GM12878 (cell line): Measurements from ENCODE around the gene PKP4. TPM values are rescaled to one million over a fixed set of nuclear protein-coding genes. Genes with fewer than 3 reads are reported as not detected.

Source experiments
- ATAC-seq: fragments of 200-7000 bp; cut with Tn5 transposase; 3 replicates; pipeline ENCODE4 v1.9.1; 2020; ENCODE audit warnings: mild to moderate bottlenecking, moderate library complexity
- BruUV-seq: library from RNA; stranded (reverse); fragments of 400-500 nt; replicated peaks from 2 replicates; lab custom pipeline; 2021; lab: Mats Ljungman, UMichigan
- CTCF ChIA-PET: fragments of 300-600 bp; sonication (Branson Sonifier 250); formaldehyde crosslinking; extraction: SDS; loops from one replicate; lab custom pipeline; 2021; ENCODE audit warnings: inconsistent platforms; lab: Yijun Ruan, JAX
- POLR2A ChIA-PET: fragments of 350-600 bp; formaldehyde crosslinking; extraction: SDS; loops from one replicate; lab custom pipeline; 2021; ENCODE audit warnings: inconsistent platforms; lab: Charles Lee
- RAD21 ChIA-PET: fragments of 300-600 bp; sonication (Branson Sonifier 250); formaldehyde crosslinking; loops from one replicate; lab custom pipeline; 2023; ENCODE audit warnings: antibody characterized with exemption; ENCODE audit not compliant: unreplicated experiment; lab: Charles Lee
- SMC1A ChIA-PET: fragments of 300-600 bp; sonication (Branson Sonifier 250); formaldehyde crosslinking; loops from one replicate; lab custom pipeline; 2023; ENCODE audit not compliant: unreplicated experiment, uncharacterized antibody; lab: Charles Lee
- DNase-seq: peaks from one replicate; pipeline ENCODE4 v3.0.0-alpha.2; 2011; ENCODE audit warnings: low read depth, low spot score
- FAIRE-seq: peaks from 3 replicates; lab custom pipeline; 2011; peaks lifted over from hg19 to GRCh38; lab: Jason Lieb, UNC
- H2AFZ ChIP-seq: 2 replicates; pipeline ENCODE4 v1.6.0; 2011; ENCODE audit warnings: low read depth, low read length, control low read depth; ENCODE audit not compliant: control insufficient read depth
- H3K27ac ChIP-seq: 2 replicates; pipeline ENCODE4 v1.5.1; 2011; ENCODE audit warnings: control low read depth; ENCODE audit not compliant: control insufficient read depth, insufficient read depth
- H3K27me3 ChIP-seq, 2 experiments: replicated peaks in 1 of 2; 2 replicates each; pipeline versions ENCODE4 v1.6.0 to v1.6.1; 2011; ENCODE audit warnings: low read length in 1 of 2; ENCODE audit not compliant: control insufficient read depth in 2 of 2, insufficient read depth in 2 of 2
- H3K36me3 ChIP-seq, 2 experiments: 2 replicates each; pipeline ENCODE4 v1.5.1; 2011; ENCODE audit warnings: low read length in 1 of 2; ENCODE audit not compliant: control insufficient read depth in 2 of 2, insufficient read depth in 2 of 2
- H3K4me1 ChIP-seq: 2 replicates; pipeline ENCODE4 v1.6.1; 2011; ENCODE audit warnings: mild to moderate bottlenecking, low read length, moderate library complexity, mixed read lengths; ENCODE audit not compliant: control insufficient read depth, insufficient read depth
- H3K4me2 ChIP-seq: 2 replicates; pipeline ENCODE4 v1.6.0; 2011; ENCODE audit warnings: control low read depth; ENCODE audit not compliant: control insufficient read depth, insufficient read depth
- H3K4me3 ChIP-seq: fragments of 200-600 bp; sonication (generic); 2 replicates; pipeline ENCODE4 v1.5.1; 2016
- H3K79me2 ChIP-seq: 2 replicates; pipeline ENCODE4 v1.6.0; 2011; ENCODE audit warnings: low read length; ENCODE audit not compliant: control insufficient read depth, insufficient read depth
- H3K9ac ChIP-seq: 2 replicates; pipeline ENCODE4 v1.8.0; 2011; ENCODE audit warnings: low read length, control low read depth, mixed read lengths; ENCODE audit not compliant: control insufficient read depth, insufficient read depth
- H3K9me3 ChIP-seq: replicated peaks from 3 replicates; pipeline ENCODE4 v1.5.1; 2011; ENCODE audit warnings: mild to moderate bottlenecking, low read length; ENCODE audit not compliant: control insufficient read depth, insufficient read depth
- H4K20me1 ChIP-seq: 2 replicates; pipeline ENCODE4 v1.6.0; 2011; ENCODE audit not compliant: control insufficient read depth, insufficient read depth
- BMI1 ChIP-seq: fragments of 450-650 bp; IDR thresholded peaks from 2 replicates; pipeline ENCODE4 v1.6.1; 2016; ENCODE audit warnings: mild to moderate bottlenecking, moderate library complexity, borderline replicate concordance
- CHD1 ChIP-seq: IDR thresholded peaks from 2 replicates; pipeline ENCODE4 v1.6.1; 2012; ENCODE audit warnings: low read depth, low read length, improper control_type of control experiment
- E2F4 ChIP-seq: IDR thresholded peaks from 2 replicates; pipeline ENCODE4 v1.6.1; 2012; ENCODE audit warnings: low read depth, low read length, improper control_type of control experiment
- EED ChIP-seq: sonication (generic); IDR thresholded peaks from 2 replicates; pipeline ENCODE4 v1.6.1; 2016; ENCODE audit warnings: antibody characterized with exemption, low read depth
- EP300 ChIP-seq, 2 experiments: fragments of 150-350 bp in 1 of 2; IDR thresholded peaks; 2 replicates each; pipeline ENCODE4 v1.6.1; 2011 to 2012; ENCODE audit warnings: low read depth in 2 of 2, low read length in 2 of 2, borderline replicate concordance in 1 of 2, improper control_type of control experiment in 1 of 2, inconsistent platforms in 1 of 2; ENCODE audit not compliant: control insufficient read depth in 1 of 2
- IKZF1 ChIP-seq: fragments of 450-650 bp; conservative IDR thresholded peaks from 2 replicates; pipeline ENCODE4 v1.6.1; 2017; ENCODE audit warnings: antibody characterized with exemption, mild to moderate bottlenecking
- KDM1A ChIP-seq: fragments of 200-600 bp; sonication (generic); IDR thresholded peaks from 2 replicates; pipeline ENCODE4 v1.6.1; 2016; ENCODE audit warnings: borderline replicate concordance
- MXI1 ChIP-seq: fragments of 150-350 bp; IDR thresholded peaks from 2 replicates; pipeline ENCODE4 v1.6.1; 2011; ENCODE audit warnings: low read depth, mild to moderate bottlenecking, inconsistent platforms, low read length, improper control_type of control experiment
- PAX8 ChIP-seq: fragments of 450-650 bp; IDR thresholded peaks from 2 replicates; pipeline ENCODE4 v1.6.1; 2017; ENCODE audit warnings: mild to moderate bottlenecking, moderate library complexity
- POLR2A ChIP-seq: IDR thresholded peaks from 2 replicates; pipeline ENCODE4 v1.6.1; 2011; ENCODE audit warnings: low read depth, mild to moderate bottlenecking, low read length
- POLR2AphosphoS5 ChIP-seq: IDR thresholded peaks from 2 replicates; pipeline ENCODE4 v1.6.1; 2011; ENCODE audit warnings: mild to moderate bottlenecking, low read length, inconsistent platforms
- RCOR1 ChIP-seq: conservative IDR thresholded peaks from 2 replicates; pipeline ENCODE4 v1.6.1; 2012; ENCODE audit warnings: low read depth, low read length, improper control_type of control experiment
- RUNX3 ChIP-seq: IDR thresholded peaks from 2 replicates; pipeline ENCODE4 v1.6.1; 2012; ENCODE audit warnings: low read length, inconsistent platforms
- SREBF1 ChIP-seq: IDR thresholded peaks from 2 replicates; pipeline ENCODE4 v1.6.1; 2012; ENCODE audit warnings: mild to moderate bottlenecking, low read length
- STAT3 ChIP-seq: IDR thresholded peaks from 2 replicates; pipeline ENCODE4 v1.6.1; 2011; ENCODE audit warnings: low read depth, low read length, improper control_type of control experiment
- WGBS: methylation state at CpG from one replicate; pipeline ENCODE4 v1.1.6; 2016; ENCODE audit warnings: low lambda C conversion rate; ENCODE audit not compliant: insufficient replicate concordance, insufficient coverage; ENCODE audit errors: missing lambda C conversion rate; 5-methylcytosine and 5-hydroxymethylcytosine counted together
- in situ Hi-C: fragments of 300-500 bp; cut with MboI; formaldehyde crosslinking; loops from 9 replicates; pipeline ENCODE4 v1.14.3; 2018; ENCODE audit warnings: mixed read lengths
- intact Hi-C: fragments of 100-400 bp; cut with micrococcal nuclease; formaldehyde crosslinking; loops from one replicate; pipeline ENCODE4 v1.14.2; 2022; ENCODE audit not compliant: unreplicated experiment
- polyA plus RNA-seq, 11 experiments: library from polyadenylated mRNA; depleted of rRNA in 4 of 11; unstranded in 6 of 11; stranded (reverse) in 5 of 11; fragments of >200 nt; fragmentation: Nextera tagmentation in 4 of 11; fragmentation: Illumina TruSeq in 1 of 11; extraction: Ambion mirVana in 4 of 11; extraction: Trizol in 1 of 11; gene quantifications; 1 replicate in 1 of 11; 2 replicates in 10 of 11; pipeline versions ENCODE4 v1.2.1 to v1.2.3, GENCODE V29; 2011 to 2016; ENCODE audit warnings: inconsistent platforms in 2 of 11, missing spikeins in 2 of 11, low read depth in 1 of 11
- total RNA-seq, 4 experiments: library from RNA; depleted of rRNA in 3 of 4; stranded (reverse); fragments of >200 nt in 3 of 4; fragmentation: Illumina TruSeq in 1 of 4; extraction: Trizol in 1 of 4; gene quantifications; 2 replicates each; pipeline versions ENCODE4 v1.2.1 to v1.2.3, GENCODE V29; 2013 to 2021

Gene PKP4
- total and polyA plus RNA-seq, 10 of the 15 experiments (the other 5 are each of a cell fraction or from before 2014, with no cell fraction given): 4.8 to 35.8 (median 17.7) TPM

GRCh38 chr2:158676696-158677095, 219.9 kb downstream of the PKP4 start:
- TF ChIP-seq EP300 (IDR thresholded peaks at IDR 0.05; ENCODE audit: borderline replicate concordance in 1 of 2, control insufficient read depth in 1 of 2, low read depth in 2 of 2, low read length in 2 of 2): no peak
- TF ChIP-seq MXI1: no peak
- TF ChIP-seq IKZF1: no peak
- TF ChIP-seq CHD1: no peak
- no peak for TF ChIP-seq POLR2A
- no peak for TF ChIP-seq STAT3
- TF ChIP-seq EED: no peak
- TF ChIP-seq SREBF1: no peak
- no peak for TF ChIP-seq RCOR1
- no peak for TF ChIP-seq RUNX3
- TF ChIP-seq KDM1A: no peak
- no peak for TF ChIP-seq PAX8
- no peak for TF ChIP-seq E2F4
- TF ChIP-seq BMI1: no peak
- TF ChIP-seq POLR2AphosphoS5: no peak
- no peak overlapping the region for H2AFZ ChIP-seq
- no peaks in the 10 kb centered on the region for H4K20me1 ChIP-seq
- no peak for DNase-seq
- POLR2A ChIA-PET: no interaction called here
- WGBS: 95% methylated on average over 7 of the region's 7 CpGs
- ATAC-seq: no peak
- CTCF ChIA-PET: no interaction called here
- SMC1A ChIA-PET: interaction anchor here (0.8 kb wide), 1 partner anchor 47 kb away, joined by 3 read pairs; no protein-coding TSS in a partner anchor
- no peaks in the 10 kb centered on the region for H3K4me1 ChIP-seq
- H3K36me3 ChIP-seq: no peaks in the 10 kb centered on the region
- BruUV-seq: no TSS peak
- no peak for FAIRE-seq
- no peaks in the 10 kb centered on the region for H3K79me2 ChIP-seq
- H3K4me3 ChIP-seq: no peak overlapping the region
- no peaks in the 10 kb centered on the region for H3K9me3 ChIP-seq
- in situ Hi-C loops (no loop called here), intact Hi-C loops (no loop called here)
- RAD21 ChIA-PET: no interaction called here
- H3K9ac ChIP-seq: no peak overlapping the region
- no peak overlapping the region for H3K4me2 ChIP-seq
- H3K27ac ChIP-seq: no peak overlapping the region
- H3K27me3 ChIP-seq: no peaks in the 10 kb centered on the region
